Suprapubic skin (tissue), 4 donors: ENCODE data around the gene THTPA. TPM values are rescaled to one million over a fixed set of nuclear protein-coding genes. Genes with fewer than 3 reads are reported as not detected.
A peak's percentile ranks its signal among the peaks of the same experiment; 100 is the strongest.

Experiments used
- DNase-seq, 2 donors: peaks; one replicate each; pipeline ENCODE4 v3.0.0-alpha.2; 2019; ENCODE audit warnings: low spot score in 2 of 2
- H3K27ac ChIP-seq: fragments of 200-600 bp; sonication (generic); one replicate; pipeline ENCODE4 v1.5.1; 2019
- H3K27me3 ChIP-seq: fragments of 200-600 bp; sonication (generic); one replicate; pipeline ENCODE4 v1.5.1; 2019
- H3K36me3 ChIP-seq: fragments of 200-600 bp; sonication (generic); one replicate; pipeline ENCODE4 v1.5.1; 2019
- H3K4me1 ChIP-seq: fragments of 200-600 bp; sonication (generic); one replicate; pipeline ENCODE4 v1.5.1; 2019
- H3K4me3 ChIP-seq: fragments of 200-600 bp; sonication (generic); one replicate; pipeline ENCODE4 v1.5.1; 2019; ENCODE audit warnings: mild to moderate bottlenecking
- H3K9me3 ChIP-seq: fragments of 200-600 bp; sonication (generic); one replicate; pipeline ENCODE4 v1.5.1; 2019
- CTCF ChIP-seq, 2 donors: fragments of 200-600 bp in 1 of 2; fragments of 450-650 bp in 1 of 2; sonication (generic) in 1 of 2; IDR thresholded peaks; one replicate each; pipeline ENCODE4 v1.5.1; 2016 to 2019; ENCODE audit warnings: antibody characterized with exemption in 2 of 2, mild to moderate bottlenecking in 1 of 2, moderate library complexity in 1 of 2
- EP300 ChIP-seq: sonication (generic); formaldehyde crosslinking; IDR thresholded peaks from one replicate; pipeline ENCODE4 v1.6.1; 2017; ENCODE audit warnings: antibody characterized with exemption
- POLR2A ChIP-seq, 2 donors: fragments of 450-650 bp; IDR thresholded peaks; one replicate each; pipeline ENCODE4 v1.6.1; 2017; ENCODE audit warnings: antibody characterized with exemption in 2 of 2, mild to moderate bottlenecking in 2 of 2, moderate library complexity in 2 of 2
- POLR2AphosphoS5 ChIP-seq, 3 donors: sonication (generic); formaldehyde crosslinking; IDR thresholded peaks; one replicate each; pipeline ENCODE4 v1.6.1; 2017; ENCODE audit warnings: antibody characterized with exemption in 3 of 3
- WGBS: methylation state at CpG from one replicate; pipeline ENCODE4 v1.1.5; 2018; 5-methylcytosine and 5-hydroxymethylcytosine counted together
- total RNA-seq, 4 donors: library from RNA; depleted of rRNA; stranded (reverse); fragments of >200 nt; gene quantifications; one replicate each; pipeline ENCODE4 v1.1.0, GENCODE V29; 2016

The THTPA gene
- total RNA-seq, 4 donors from 2014 or later: 7.0 to 16.7 (median 11.8) TPM

GRCh38 chr14:23564181-23564812 is 8.2 kb downstream of the THTPA start:
- peaks cover 41% of the 10 kb centered on the region for H3K36me3 ChIP-seq
- no peaks in the 10 kb centered on the region for H3K27me3 ChIP-seq
- TF ChIP-seq CTCF (IDR thresholded peaks at IDR 0.05) (no peak), POLR2A (IDR thresholded peaks at IDR 0.05) (no peak), EP300 (no peak), POLR2AphosphoS5 (IDR thresholded peaks at IDR 0.05) (no peak)
- no peaks in the 10 kb centered on the region for H3K9me3 ChIP-seq
- WGBS: 84% methylated on average over 13 of the region's 13 CpGs
- H3K27ac ChIP-seq: no peak overlapping the region
- no peak for DNase-seq
- no peak overlapping the region for H3K4me3 ChIP-seq
- peaks cover 34% of the 10 kb centered on the region for H3K4me1 ChIP-seq

DNA sequence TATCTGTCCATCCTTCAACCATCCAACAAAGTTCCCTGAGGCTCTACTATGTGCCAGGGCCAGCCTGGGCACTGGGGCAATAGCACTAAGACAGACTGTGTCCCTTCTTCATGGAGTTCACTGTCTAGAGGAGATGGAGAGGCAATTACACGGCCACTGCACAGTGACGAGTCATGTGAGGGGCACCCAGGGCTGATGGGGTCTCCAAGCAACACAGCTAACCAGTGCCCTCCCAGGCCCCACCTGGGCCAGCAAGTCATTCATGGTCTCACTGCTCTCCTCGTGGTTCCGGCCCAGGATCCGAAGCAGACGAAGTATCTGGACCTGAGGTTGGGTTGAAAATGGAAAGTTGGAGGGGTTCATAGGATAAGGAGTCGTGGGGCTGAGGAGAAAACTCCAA is 8.8 kb downstream of the THTPA start:
- peaks cover 37% of the 10 kb centered on the region for H3K4me1 ChIP-seq
- no peak overlapping the region for H3K27ac ChIP-seq
- no peaks in the 10 kb centered on the region for H3K9me3 ChIP-seq
- WGBS: 85% methylated on average over 7 of the region's 7 CpGs
- no peak overlapping the region for H3K4me3 ChIP-seq
- peaks cover 35% of the 10 kb centered on the region for H3K36me3 ChIP-seq
- H3K27me3 ChIP-seq: no peaks in the 10 kb centered on the region
- no peak for DNase-seq
- TF ChIP-seq CTCF (IDR thresholded peaks at IDR 0.05): no peak
- no peak for TF ChIP-seq EP300
- no peak for TF ChIP-seq POLR2AphosphoS5 (IDR thresholded peaks at IDR 0.05)
- TF ChIP-seq POLR2A (IDR thresholded peaks at IDR 0.05): no peak

- no peaks in the 10 kb centered on the region for H3K9me3 ChIP-seq
- H3K27ac ChIP-seq: no peak overlapping the region
- H3K27me3 ChIP-seq: no peaks in the 10 kb centered on the region
- WGBS: 90% methylated on average over 4 of the region's 11 CpGs
- H3K4me3 ChIP-seq: no peak overlapping the region
- peaks cover 29% of the 10 kb centered on the region for H3K36me3 ChIP-seq
- no peak for TF ChIP-seq POLR2AphosphoS5 (IDR thresholded peaks at IDR 0.05)
- TF ChIP-seq EP300: no peak
- peaks cover 37% of the 10 kb centered on the region for H3K4me1 ChIP-seq
- DNase-seq: peak in 1 of 2 donors; percentile 44
Observed at GRCh38 chr14:23565626-23566025, 9.6 kb downstream of the THTPA start.

DNA sequence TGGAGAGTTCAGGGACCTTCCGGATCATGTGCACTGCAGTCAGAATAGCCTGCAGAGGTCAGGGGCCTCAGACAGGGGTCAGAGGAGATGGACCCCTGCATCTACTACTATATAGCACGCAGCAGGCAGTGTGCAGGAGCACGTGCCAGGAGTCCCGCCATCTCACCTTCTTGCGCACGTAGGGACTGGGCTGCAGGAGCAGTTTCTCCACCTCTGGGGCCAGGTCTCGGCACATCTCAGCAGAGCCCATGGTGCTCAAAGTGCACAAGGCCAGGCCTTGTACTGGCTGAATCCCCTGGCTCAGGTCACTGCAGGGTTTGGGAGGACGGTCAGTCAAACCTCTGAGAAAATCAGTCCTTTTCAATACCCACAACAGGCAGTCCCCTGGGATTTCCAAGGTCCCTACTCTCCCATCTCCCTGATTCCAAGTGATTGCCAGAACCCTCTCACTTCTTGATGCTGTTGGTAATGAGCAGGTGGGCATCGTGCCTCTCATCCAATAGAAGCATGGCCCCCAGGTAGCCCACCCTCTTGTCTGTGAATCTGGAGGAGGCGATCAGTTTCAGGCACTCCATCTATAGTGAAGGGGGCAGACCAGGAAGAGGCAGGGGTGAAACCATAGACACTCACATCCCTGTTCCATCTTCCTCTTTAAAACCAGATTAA is 10.2 kb downstream of the THTPA start:
- H3K36me3 ChIP-seq: peaks cover 23% of the 10 kb centered on the region
- no peaks in the 10 kb centered on the region for H3K9me3 ChIP-seq
- TF ChIP-seq EP300 (no peak), POLR2A (IDR thresholded peaks at IDR 0.05) (no peak), POLR2AphosphoS5 (IDR thresholded peaks at IDR 0.05) (no peak), CTCF (IDR thresholded peaks at IDR 0.05) (no peak)
- H3K4me1 ChIP-seq: peaks cover 37% of the 10 kb centered on the region
- H3K27ac ChIP-seq: no peak overlapping the region
- H3K27me3 ChIP-seq: peaks cover 4% of the 10 kb centered on the region
- peak overlapping the region; percentile 67 for H3K4me3 ChIP-seq
- peak in 1 of 2 donors; percentile 57 for DNase-seq
- 85% methylated on average over 5 of the region's 10 CpGs for WGBS

GRCh38 chr14:23566778-23567185 is 10.7 kb downstream of the THTPA start:
- no peaks in the 10 kb centered on the region for H3K9me3 ChIP-seq
- H3K36me3 ChIP-seq: peaks cover 18% of the 10 kb centered on the region
- TF ChIP-seq CTCF (IDR thresholded peaks at IDR 0.05) (no peak), EP300 (no peak)
- H3K4me3 ChIP-seq: peak overlapping the region; percentile 67
- peaks cover 4% of the 10 kb centered on the region for H3K27me3 ChIP-seq
- 28% methylated on average over 2 of the region's 5 CpGs for WGBS
- H3K4me1 ChIP-seq: peaks cover 38% of the 10 kb centered on the region
- peak overlapping the region; percentile 56 for H3K27ac ChIP-seq
- DNase-seq: no peak
